ENCODE results near the gene PCSK4. TPM values are rescaled to one million over a fixed set of nuclear protein-coding genes. Genes with fewer than 3 reads are reported as not detected.

Gene PCSK4
- total RNA-seq, 1 donor from 2014 or later = 7.4 TPM

GRCh38 chr19:1526979-1527649 is 37.0 kb upstream of the PCSK4 start:
- peaks cover 66% of the 10 kb centered on the region for H3K27me3 ChIP-seq (ENCODE audit: low read depth)
- no peak overlapping the region for H3K4me3 ChIP-seq
- TF ChIP-seq CTCF (IDR thresholded peaks at IDR 0.05) = no peak
- no peaks in the 10 kb centered on the region for H3K9me3 ChIP-seq
- H3K27ac ChIP-seq = no peak overlapping the region
- H3K4me1 ChIP-seq = no peaks in the 10 kb centered on the region
- ATAC-seq = no peak
- H3K36me3 ChIP-seq = no peaks in the 10 kb centered on the region
- intact Hi-C loops (cut with DNase I) = no loop called here
- no peak for DNase-seq

GRCh38 chr19:1526066-1526778 is 36.1 kb upstream of the PCSK4 start:
- Histone ChIP-seq H3K36me3 (no peaks in the 10 kb centered on the region), H3K27ac (no peak overlapping the region), H3K9me3 (no peaks in the 10 kb centered on the region), H3K4me3 (no peak overlapping the region), H3K4me1 (no peaks in the 10 kb centered on the region), H3K27me3 (ENCODE audit: low read depth) (peaks cover 69% of the 10 kb centered on the region)
- TF ChIP-seq CTCF (IDR thresholded peaks at IDR 0.05) = no peak
- intact Hi-C loops (cut with DNase I) = no loop called here
- DNase-seq (no peak), ATAC-seq (no peak)

GRCh38 chr19:1525343-1525742 is 35.2 kb upstream of the PCSK4 start:
- Histone ChIP-seq H3K4me3 (no peak overlapping the region), H3K9me3 (no peaks in the 10 kb centered on the region), H3K36me3 (no peaks in the 10 kb centered on the region), H3K27ac (no peak overlapping the region), H3K4me1 (no peaks in the 10 kb centered on the region), H3K27me3 (ENCODE audit: low read depth) (peaks cover 69% of the 10 kb centered on the region)
- ATAC-seq (no peak), DNase-seq (no peak)
- intact Hi-C loops (cut with DNase I) = no loop called here
- no peak for TF ChIP-seq CTCF (IDR thresholded peaks at IDR 0.05)

- H3K27me3 ChIP-seq (ENCODE audit: low read depth) = peaks cover 69% of the 10 kb centered on the region
- H3K27ac ChIP-seq = no peak overlapping the region
- no peak for TF ChIP-seq CTCF (IDR thresholded peaks at IDR 0.05)
- no peak overlapping the region for H3K4me3 ChIP-seq
- H3K9me3 ChIP-seq = no peaks in the 10 kb centered on the region
- no peak for ATAC-seq
- H3K36me3 ChIP-seq = no peaks in the 10 kb centered on the region
- intact Hi-C loops (cut with DNase I) = no loop called here
- H3K4me1 ChIP-seq = no peaks in the 10 kb centered on the region
- no peak for DNase-seq
These were observed 34.8 kb upstream of the PCSK4 start for GRCh38 chr19:1524972-1525325.

- no peak for ATAC-seq
- Histone ChIP-seq H3K4me1 (no peaks in the 10 kb centered on the region), H3K4me3 (no peak overlapping the region), H3K36me3 (no peaks in the 10 kb centered on the region), H3K27ac (no peak overlapping the region), H3K27me3 (ENCODE audit: low read depth) (peaks cover 65% of the 10 kb centered on the region), H3K9me3 (no peaks in the 10 kb centered on the region)
- DNase-seq = no peak
- TF ChIP-seq CTCF (IDR thresholded peaks at IDR 0.05) = no peak
- intact Hi-C loops (cut with DNase I) = no loop called here
These were observed 34.3 kb upstream of the PCSK4 start for GRCh38 chr19:1524287-1524971.

All from lower lobe of right lung (tissue), 2 donors.